Upper lobe of left lung (tissue), 4 donors: ENCODE results near the gene AGO3.

Source experiments
- CTCF ChIP-seq, 6 experiments: fragments of 450-650 bp in 4 of 6; fragments of 200-600 bp in 2 of 6; sonication (generic) in 2 of 6; IDR thresholded peaks; one replicate each; pipeline ENCODE4 v1.5.1; 2016 to 2019; ENCODE audit warnings: antibody characterized with exemption in 6 of 6
- POLR2A ChIP-seq, 4 donors: fragments of 450-650 bp; IDR thresholded peaks; one replicate each; pipeline ENCODE4 v1.5.1; 2016 to 2017; ENCODE audit warnings: antibody characterized with exemption in 4 of 4, mild to moderate bottlenecking in 2 of 4
- POLR2AphosphoS5 ChIP-seq, 2 donors: sonication (generic); formaldehyde crosslinking; IDR thresholded peaks; one replicate each; pipeline ENCODE4 v1.5.1; 2017; ENCODE audit warnings: antibody characterized with exemption in 2 of 2

GRCh38 chr1:36008546-36009197 lies 77.8 kb downstream of the AGO3 start:
- TF ChIP-seq CTCF (IDR thresholded peaks at IDR 0.05) (no peak), POLR2AphosphoS5 (IDR thresholded peaks at IDR 0.05) (no peak), POLR2A (IDR thresholded peaks at IDR 0.05) (no peak)
